HG02970 (cell line): ENCODE measurements around the gene AGBL3.

ENCODE experiments used
- ATAC-seq: cut with Tn5 transposase; IDR thresholded peaks from one replicate; pipeline ENCODE4 v1.9.1; 2021; ENCODE audit warnings: mild to moderate bottlenecking, moderate library complexity, moderate number of reproducible peaks; ENCODE audit not compliant: unreplicated experiment, low FRiP score

Gene AGBL3

GRCh38 chr7:134986363-134987251 is at the start of gene AGBL3:
AGBL3 (plus strand) TSS chr7:134986508; CDS start chr7:134987934, 1,426 bp downstream.
- peak; percentile 88 for ATAC-seq

GRCh38 chr7:134936893-134937510 is 49.3 kb upstream of the AGBL3 start:
- ATAC-seq, result no peak

- no peak for ATAC-seq
Measured at GRCh38 chr7:134938141-134938540, 48.2 kb upstream of the AGBL3 start.

- no peak for ATAC-seq
Measured at GRCh38 chr7:134939136-134939535, 47.2 kb upstream of the AGBL3 start.

- ATAC-seq, result no peak
Measured at GRCh38 chr7:134940729-134941128, 45.6 kb upstream of the AGBL3 start.

GRCh38 chr7:134941185-134941900 is 45.0 kb upstream of the AGBL3 start:
- ATAC-seq, result no peak

- no peak for ATAC-seq
Measured at GRCh38 chr7:134941952-134942351, 44.4 kb upstream of the AGBL3 start.

- no peak for ATAC-seq
Measured at GRCh38 chr7:134942690-134943466, 43.4 kb upstream of the AGBL3 start.

- ATAC-seq, result no peak
Measured at GRCh38 chr7:134943785-134944400, 42.4 kb upstream of the AGBL3 start.

GRCh38 chr7:134945691-134946090 is 40.6 kb upstream of the AGBL3 start:
- ATAC-seq, result no peak

- ATAC-seq, result no peak
Measured at GRCh38 chr7:134946260-134946659, 40.0 kb upstream of the AGBL3 start.

- ATAC-seq, result no peak
Measured at GRCh38 chr7:134947329-134947728, 39.0 kb upstream of the AGBL3 start.

- no peak for ATAC-seq
Measured at GRCh38 chr7:134947831-134948230, 38.5 kb upstream of the AGBL3 start.

GRCh38 chr7:134948246-134948645 is 38.1 kb upstream of the AGBL3 start:
- ATAC-seq, result no peak

GRCh38 chr7:134948736-134949135 is 37.6 kb upstream of the AGBL3 start:
- ATAC-seq, result no peak

GRCh38 chr7:134949171-134949570 is 37.1 kb upstream of the AGBL3 start:
- no peak for ATAC-seq

- no peak for ATAC-seq
Measured at GRCh38 chr7:134954197-134955082, 31.9 kb upstream of the AGBL3 start.

GRCh38 chr7:134957005-134957404 is 29.3 kb upstream of the AGBL3 start:
- no peak for ATAC-seq

GRCh38 chr7:134959810-134960209 is 26.5 kb upstream of the AGBL3 start:
- no peak for ATAC-seq
